Measurements from ENCODE around the gene NMNAT3.

NMNAT3 gene

DNA sequence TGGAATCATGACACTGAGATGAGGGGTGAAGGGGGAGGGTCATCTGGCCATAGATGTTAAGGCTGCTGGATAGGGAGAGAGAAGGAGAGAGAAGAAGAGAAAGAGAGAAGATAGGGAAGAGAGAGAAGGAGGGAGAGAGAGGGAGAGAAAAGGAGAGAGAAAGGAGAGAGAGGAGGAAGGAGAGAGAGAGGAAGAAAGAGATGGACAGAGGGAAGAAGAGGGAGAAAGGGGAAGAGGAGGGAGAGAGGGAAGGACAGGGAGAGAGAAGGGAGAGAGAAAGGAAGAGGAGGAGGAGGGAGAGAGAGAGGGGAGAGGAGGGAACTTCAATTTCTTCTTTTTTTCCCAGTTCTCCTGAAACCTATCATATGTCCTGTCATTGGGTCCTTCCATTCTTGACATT, 123.1 kb downstream of the NMNAT3 start:
- H3K9ac ChIP-seq (ENCODE audit: low read depth, low read length): no peak overlapping the region
- ATAC-seq (ENCODE audit: insufficient read depth, low read depth) (no peak), DNase-seq (no peak)
- no peaks in the 10 kb centered on the region for H4K20me1 ChIP-seq (ENCODE audit: insufficient read depth, low read length)
- no peaks in the 10 kb centered on the region for H3K4me1 ChIP-seq (ENCODE audit: insufficient read depth, low read length)
- no peaks in the 10 kb centered on the region for H3K9me3 ChIP-seq (ENCODE audit: insufficient read depth, low read length, severe bottlenecking)
- H3K4me2 ChIP-seq (ENCODE audit: insufficient read depth, low read length): no peak overlapping the region
- no peaks in the 10 kb centered on the region for H3K79me2 ChIP-seq (ENCODE audit: insufficient read depth, low read length)
- no peak overlapping the region for H3K4me3 ChIP-seq (ENCODE audit: low read depth in 1 of 2, low read length in 2 of 2)
- no peak overlapping the region for H2AFZ ChIP-seq (ENCODE audit: low read depth, low read length)
- H3K36me3 ChIP-seq (ENCODE audit: insufficient read depth, low read length): no peaks in the 10 kb centered on the region
- no peak for TF ChIP-seq EZH2 (IDR thresholded peaks at IDR 0.05; ENCODE audit: borderline replicate concordance, low read depth, low read length, severe bottlenecking)
- TF ChIP-seq, protein P1, sequence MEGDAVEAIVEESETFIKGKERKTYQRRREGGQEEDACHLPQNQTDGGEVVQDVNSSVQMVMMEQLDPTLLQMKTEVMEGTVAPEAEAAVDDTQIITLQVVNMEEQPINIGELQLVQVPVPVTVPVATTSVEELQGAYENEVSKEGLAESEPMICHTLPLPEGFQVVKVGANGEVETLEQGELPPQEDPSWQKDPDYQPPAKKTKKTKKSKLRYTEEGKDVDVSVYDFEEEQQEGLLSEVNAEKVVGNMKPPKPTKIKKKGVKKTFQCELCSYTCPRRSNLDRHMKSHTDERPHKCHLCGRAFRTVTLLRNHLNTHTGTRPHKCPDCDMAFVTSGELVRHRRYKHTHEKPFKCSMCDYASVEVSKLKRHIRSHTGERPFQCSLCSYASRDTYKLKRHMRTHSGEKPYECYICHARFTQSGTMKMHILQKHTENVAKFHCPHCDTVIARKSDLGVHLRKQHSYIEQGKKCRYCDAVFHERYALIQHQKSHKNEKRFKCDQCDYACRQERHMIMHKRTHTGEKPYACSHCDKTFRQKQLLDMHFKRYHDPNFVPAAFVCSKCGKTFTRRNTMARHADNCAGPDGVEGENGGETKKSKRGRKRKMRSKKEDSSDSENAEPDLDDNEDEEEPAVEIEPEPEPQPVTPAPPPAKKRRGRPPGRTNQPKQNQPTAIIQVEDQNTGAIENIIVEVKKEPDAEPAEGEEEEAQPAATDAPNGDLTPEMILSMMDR (IDR thresholded peaks at IDR 0.05; ENCODE audit: borderline replicate concordance, extremely low read depth, low read length, poor library complexity, severe bottlenecking): no peak
- no peak overlapping the region for H3K27ac ChIP-seq (ENCODE audit: low read length)
- H3K27me3 ChIP-seq (ENCODE audit: insufficient read depth, low read length, poor library complexity): peaks cover 10% of the 10 kb centered on the region

DNA sequence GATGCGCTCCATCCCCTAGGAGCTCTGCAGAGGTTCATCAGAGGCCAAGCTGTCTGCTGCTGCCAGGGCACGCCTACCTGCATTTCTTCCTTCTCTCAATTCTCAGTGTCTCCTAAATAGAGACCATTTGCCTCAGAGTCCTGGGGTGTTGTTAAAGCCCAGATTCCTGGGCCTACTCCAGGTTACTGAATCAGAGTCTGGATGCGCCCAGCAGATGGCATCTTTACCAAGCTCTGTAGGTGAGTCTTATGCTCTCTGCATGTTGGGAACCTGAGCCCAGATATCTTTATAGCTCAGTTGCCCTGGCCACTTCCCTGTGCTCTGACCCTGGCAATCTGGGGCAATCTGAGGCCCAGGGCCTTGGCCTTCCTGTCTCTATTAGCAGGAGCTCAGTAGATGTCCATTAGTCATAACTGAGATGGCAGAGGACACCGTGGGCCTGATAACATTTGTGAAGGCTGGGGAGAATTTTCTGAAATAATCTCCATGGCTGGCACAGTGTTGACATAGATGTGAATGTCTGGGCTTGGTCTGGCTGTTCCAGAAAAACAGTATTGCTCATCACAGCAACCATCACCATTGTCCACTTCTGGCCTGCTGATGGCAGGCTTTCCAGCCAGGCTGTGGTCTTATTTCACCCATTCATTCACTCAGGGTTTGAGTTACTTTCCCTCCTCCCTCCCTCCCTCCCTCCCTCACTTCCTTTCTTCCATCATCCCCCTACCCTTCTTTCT, 125.0 kb downstream of the NMNAT3 start:
- Histone ChIP-seq H3K9ac (ENCODE audit: low read depth, low read length) (no peak overlapping the region), H3K4me2 (ENCODE audit: insufficient read depth, low read length) (no peak overlapping the region), H3K79me2 (ENCODE audit: insufficient read depth, low read length) (no peaks in the 10 kb centered on the region), H3K4me1 (ENCODE audit: insufficient read depth, low read length) (no peaks in the 10 kb centered on the region), H3K27ac (ENCODE audit: low read length) (no peak overlapping the region), H3K4me3 (ENCODE audit: low read depth in 1 of 2, low read length in 2 of 2) (no peak overlapping the region), H2AFZ (ENCODE audit: low read depth, low read length) (no peak overlapping the region), H3K9me3 (ENCODE audit: insufficient read depth, low read length, severe bottlenecking) (no peaks in the 10 kb centered on the region), H3K27me3 (ENCODE audit: insufficient read depth, low read length, poor library complexity) (peaks cover 10% of the 10 kb centered on the region), H3K36me3 (ENCODE audit: insufficient read depth, low read length) (no peaks in the 10 kb centered on the region), H4K20me1 (ENCODE audit: insufficient read depth, low read length) (no peaks in the 10 kb centered on the region)
- no peak for DNase-seq
- ATAC-seq (ENCODE audit: insufficient read depth, low read depth): no peak
- TF ChIP-seq, protein P1 (IDR thresholded peaks at IDR 0.05; ENCODE audit: borderline replicate concordance, extremely low read depth, low read length, poor library complexity, severe bottlenecking): no peak
- TF ChIP-seq EZH2 (IDR thresholded peaks at IDR 0.05; ENCODE audit: borderline replicate concordance, low read depth, low read length, severe bottlenecking): no peak

DNA sequence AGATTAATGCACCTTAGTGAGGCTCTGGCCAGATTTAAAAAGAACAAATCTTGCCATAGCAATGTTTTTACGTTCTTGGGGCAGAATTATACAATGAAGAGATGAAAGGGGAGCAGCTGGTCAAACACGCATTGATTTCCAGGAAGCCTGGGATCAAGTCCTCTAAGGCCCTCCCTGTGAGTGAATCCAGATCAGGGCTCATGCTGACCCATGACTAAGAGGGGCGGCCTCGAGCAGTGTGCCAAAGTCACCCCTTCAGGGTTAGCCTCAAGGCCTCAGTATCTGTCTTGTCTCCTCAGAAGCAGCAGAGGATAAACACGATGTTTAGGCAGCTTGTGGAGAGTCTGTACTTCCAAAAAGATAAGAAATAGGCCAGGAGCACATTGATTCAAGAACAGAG, 129.0 kb downstream of the NMNAT3 start:
- H4K20me1 ChIP-seq (ENCODE audit: insufficient read depth, low read length): no peaks in the 10 kb centered on the region
- no peaks in the 10 kb centered on the region for H3K4me1 ChIP-seq (ENCODE audit: insufficient read depth, low read length)
- no peaks in the 10 kb centered on the region for H3K36me3 ChIP-seq (ENCODE audit: insufficient read depth, low read length)
- H3K27me3 ChIP-seq (ENCODE audit: insufficient read depth, low read length, poor library complexity): no peaks in the 10 kb centered on the region
- H3K9me3 ChIP-seq (ENCODE audit: insufficient read depth, low read length, severe bottlenecking): no peaks in the 10 kb centered on the region
- ATAC-seq (ENCODE audit: insufficient read depth, low read depth) (no peak), DNase-seq (no peak)
- no peak overlapping the region for H3K27ac ChIP-seq (ENCODE audit: low read length)
- TF ChIP-seq, protein P1 (IDR thresholded peaks at IDR 0.05; ENCODE audit: borderline replicate concordance, extremely low read depth, low read length, poor library complexity, severe bottlenecking): no peak
- no peak for TF ChIP-seq EZH2 (IDR thresholded peaks at IDR 0.05; ENCODE audit: borderline replicate concordance, low read depth, low read length, severe bottlenecking)
- no peak overlapping the region for H3K9ac ChIP-seq (ENCODE audit: low read depth, low read length)
- no peak overlapping the region for H2AFZ ChIP-seq (ENCODE audit: low read depth, low read length)
- H3K4me3 ChIP-seq (ENCODE audit: low read depth in 1 of 2, low read length in 2 of 2): no peak overlapping the region
- no peaks in the 10 kb centered on the region for H3K79me2 ChIP-seq (ENCODE audit: insufficient read depth, low read length)
- no peak overlapping the region for H3K4me2 ChIP-seq (ENCODE audit: insufficient read depth, low read length)

All from DND-41 (cell line).